HCT116 (cell line): ENCODE measurements around the gene GABPB1. TPM values are rescaled to one million over a fixed set of nuclear protein-coding genes. Genes with fewer than 3 reads are reported as not detected.

Source experiments
- ATAC-seq: fragments of 200-7000 bp; cut with Tn5 transposase; 2 replicates; pipeline ENCODE4 v1.9.1; 2020; ENCODE audit warnings: mild to moderate bottlenecking, moderate library complexity
- BruUV-seq: library from RNA; stranded (reverse); fragments of 400-500 nt; replicated peaks from 2 replicates; lab custom pipeline; 2021; lab: Mats Ljungman, UMichigan
- CTCF ChIA-PET: fragments of 300-600 bp; sonication (Branson Sonifier 250); formaldehyde crosslinking; loops from one replicate; lab custom pipeline; 2021; ENCODE audit warnings: antibody characterized with exemption; lab: Charles Lee
- POLR2A ChIA-PET: fragments of 300-600, 350-600 bp; sonication (Branson Sonifier 250); formaldehyde crosslinking; loops from one replicate; lab custom pipeline; 2021; ENCODE audit warnings: antibody characterized with exemption; lab: Charles Lee
- RAD21 ChIA-PET, 2 experiments: fragments of 300-600 bp; sonication (Branson Sonifier 250); formaldehyde crosslinking; loops; one replicate each; lab custom pipeline; 2023; ENCODE audit warnings: low total read pairs in 2 of 2; ENCODE audit not compliant: uncharacterized antibody in 2 of 2, unreplicated experiment in 2 of 2, low non-redundant PET in 1 of 2; lab: Charles Lee
- DNase-seq: peaks from one replicate; pipeline ENCODE4 v3.0.0-alpha.2; 2010; ENCODE audit warnings: low read depth, low spot score
- H2AFZ ChIP-seq: fragments of 200-600 bp; shearing (Covaris generic), sonication (generic); 2 replicates; pipeline ENCODE4 v1.6.1; 2017; ENCODE audit warnings: low read depth, mixed run types, mixed read lengths, antibody characterized with exemption, low read length; ENCODE audit not compliant: poor library complexity, severe bottlenecking
- H3K27ac ChIP-seq: 2 replicates; pipeline ENCODE4 v1.5.1; 2012; ENCODE audit warnings: low read depth, low read length
- H3K27me3 ChIP-seq: fragments of 200-600 bp; sonication (generic); 2 replicates; pipeline ENCODE4 v1.6.1; 2016; ENCODE audit warnings: mixed run types, low read length, mixed read lengths; ENCODE audit not compliant: insufficient read depth
- H3K36me3 ChIP-seq, 2 experiments: fragments of 200-500 bp in 1 of 2; fragments of 200-600 bp in 1 of 2; sonication (Bioruptor generic) in 1 of 2; sonication (generic) in 1 of 2; 2 replicates each; pipeline versions ENCODE4 v1.5.1 to v1.6.1; 2014 to 2016; ENCODE audit warnings: low read length in 2 of 2, inconsistent platforms in 1 of 2, mixed read lengths in 1 of 2, mixed run types in 1 of 2; ENCODE audit not compliant: insufficient read depth in 2 of 2, control insufficient read depth in 1 of 2
- H3K4me1 ChIP-seq, 2 experiments: fragments of 200-600 bp in 1 of 2; sonication (generic) in 1 of 2; 2 replicates each; pipeline versions ENCODE4 v1.5.1 to v1.6.1; 2012 to 2017; ENCODE audit warnings: low read length in 2 of 2, inconsistent platforms in 1 of 2, mild to moderate bottlenecking in 1 of 2, mixed read lengths in 1 of 2, mixed run types in 1 of 2, moderate library complexity in 1 of 2; ENCODE audit not compliant: insufficient read depth in 2 of 2, control insufficient read depth in 1 of 2
- H3K4me2 ChIP-seq: fragments of 200-600 bp; sonication (generic); 2 replicates; pipeline ENCODE4 v1.6.1; 2017; ENCODE audit warnings: mixed run types, low read length, mixed read lengths
- H3K4me3 ChIP-seq, 2 experiments: fragments of 200-600 bp in 1 of 2; sonication (generic) in 1 of 2; replicated peaks in 1 of 2; 2 replicates each; pipeline ENCODE4 v1.5.1; 2011 to 2016; ENCODE audit warnings: low read length in 2 of 2, control low read depth in 1 of 2, low read depth in 1 of 2, mild to moderate bottlenecking in 1 of 2, mixed read lengths in 1 of 2, mixed run types in 1 of 2
- H3K79me2 ChIP-seq: fragments of 200-600 bp; sonication (generic); 2 replicates; pipeline ENCODE4 v1.6.1; 2017; ENCODE audit warnings: mild to moderate bottlenecking, mixed run types, low read length, moderate library complexity, mixed read lengths; ENCODE audit not compliant: insufficient read depth
- H3K9ac ChIP-seq: fragments of 200-600 bp; sonication (generic); 2 replicates; pipeline ENCODE4 v1.6.1; 2016; ENCODE audit warnings: low read length, mixed read lengths
- H3K9me2 ChIP-seq: fragments of 200-600 bp; sonication (generic), shearing (Covaris generic); 2 replicates; pipeline ENCODE4 v1.6.1; 2017; ENCODE audit warnings: mixed run types, mild to moderate bottlenecking, moderate library complexity; ENCODE audit not compliant: insufficient read depth
- H3K9me3 ChIP-seq, 2 experiments: fragments of 200-500 bp in 1 of 2; fragments of 200-600 bp in 1 of 2; sonication (Bioruptor generic) in 1 of 2; sonication (generic) in 1 of 2; 2 replicates each; pipeline ENCODE4 v1.6.1; 2014 to 2017; ENCODE audit warnings: low read length in 2 of 2, mixed read lengths in 2 of 2, inconsistent platforms in 1 of 2, low read depth in 1 of 2, mild to moderate bottlenecking in 1 of 2, mixed run types in 1 of 2, moderate library complexity in 1 of 2; ENCODE audit not compliant: control insufficient read depth in 1 of 2, insufficient read depth in 1 of 2
- H4K20me1 ChIP-seq: fragments of 200-600 bp; sonication (generic), shearing (Covaris generic); 2 replicates; pipeline ENCODE4 v1.6.1; 2017; ENCODE audit warnings: mixed run types, mild to moderate bottlenecking, moderate library complexity; ENCODE audit not compliant: insufficient read depth
- ATF3 ChIP-seq: IDR thresholded peaks from 2 replicates; pipeline ENCODE4 v1.6.1; 2012
- CBX3 ChIP-seq: IDR thresholded peaks from 2 replicates; pipeline ENCODE4 v1.6.1; 2012; ENCODE audit warnings: low read depth
- CTCF ChIP-seq, 3 experiments: fragments of 200-600 bp in 1 of 3; sonication (generic) in 1 of 3; IDR thresholded peaks in 2 of 3; conservative IDR thresholded peaks in 1 of 3; 2 replicates each; pipeline ENCODE4 v1.5.1; 2012 to 2017; ENCODE audit warnings: low read depth in 2 of 3, low read length in 2 of 3, antibody characterized with exemption in 1 of 3, borderline replicate concordance in 1 of 3, control low read depth in 1 of 3, mild to moderate bottlenecking in 1 of 3, mixed read lengths in 1 of 3, mixed run types in 1 of 3, moderate library complexity in 1 of 3; ENCODE audit not compliant: insufficient read depth in 1 of 3
- EGR1 ChIP-seq: IDR thresholded peaks from 2 replicates; pipeline ENCODE4 v1.6.1; 2012; ENCODE audit warnings: low read depth
- ELF1 ChIP-seq: IDR thresholded peaks from 2 replicates; pipeline ENCODE4 v1.6.1; 2012; ENCODE audit warnings: low read depth, borderline replicate concordance
- EZH2 ChIP-seq: fragments of 200-600 bp; sonication (generic); IDR thresholded peaks from 2 replicates; pipeline ENCODE4 v1.6.1; 2017; ENCODE audit warnings: antibody characterized with exemption, mixed run types
- EZH2phosphoT487 ChIP-seq: fragments of 200-600 bp; IDR thresholded peaks from 2 replicates; pipeline ENCODE4 v1.6.1; 2018; ENCODE audit warnings: antibody characterized with exemption, borderline replicate concordance
- FOSL1 ChIP-seq: IDR thresholded peaks from 2 replicates; pipeline ENCODE4 v1.6.1; 2012; ENCODE audit warnings: low read depth
- JUND ChIP-seq: IDR thresholded peaks from 2 replicates; pipeline ENCODE4 v1.6.1; 2012
- MAX ChIP-seq: IDR thresholded peaks from 2 replicates; pipeline ENCODE4 v1.6.1; 2012
- POLR2AphosphoS5 ChIP-seq: IDR thresholded peaks from 2 replicates; pipeline ENCODE4 v1.6.1; 2011; ENCODE audit warnings: mild to moderate bottlenecking, low read depth, low read length, moderate library complexity
- RAD21 ChIP-seq: IDR thresholded peaks from 2 replicates; pipeline ENCODE4 v1.6.1; 2012; ENCODE audit warnings: low read depth, mild to moderate bottlenecking
- REST ChIP-seq: IDR thresholded peaks from 2 replicates; pipeline ENCODE4 v1.6.1; 2012; ENCODE audit warnings: low read depth
- SRF ChIP-seq: IDR thresholded peaks from 2 replicates; pipeline ENCODE4 v1.6.1; 2012; ENCODE audit warnings: low read depth
- TCF7L2 ChIP-seq: IDR thresholded peaks from 2 replicates; pipeline ENCODE4 v1.7.0; 2011; ENCODE audit warnings: borderline replicate concordance, inconsistent platforms; ENCODE audit not compliant: insufficient read depth, insufficient read length; ENCODE audit errors: extremely low read depth
- YY1 ChIP-seq: IDR thresholded peaks from 2 replicates; pipeline ENCODE4 v1.6.1; 2011; ENCODE audit warnings: low read length, low read depth, moderate library complexity, mild to moderate bottlenecking; ENCODE audit not compliant: insufficient replicate concordance; ENCODE audit errors: extremely low read depth
- ZNF274 ChIP-seq: fragments of 200-500 bp; sonication (Bioruptor generic); IDR thresholded peaks from 2 replicates; pipeline ENCODE4 v1.6.1; 2014; ENCODE audit warnings: mild to moderate bottlenecking, low read depth, low read length, inconsistent platforms
- intact Hi-C: fragments of 100-400 bp; cut with micrococcal nuclease; formaldehyde crosslinking; loops from 2 replicates; pipeline ENCODE4 v1.10.0; 2022
- total RNA-seq: library from RNA; stranded (reverse); gene quantifications from one replicate; pipeline ENCODE4 v1.2.1, GENCODE V29; 2021; ENCODE audit not compliant: unreplicated experiment

GABPB1 gene
- total RNA-seq, 1 experiment from 2014 or later, result 20.1 TPM

GRCh38 chr15:50275908-50276307 is 79.1 kb downstream of the GABPB1 start:
- Histone ChIP-seq H3K4me2 (no peak overlapping the region), H3K27ac (no peak overlapping the region), H4K20me1 (no peaks in the 10 kb centered on the region), H3K36me3 (no peaks in the 10 kb centered on the region), H3K79me2 (no peaks in the 10 kb centered on the region), H3K9me2 (no peaks in the 10 kb centered on the region), H2AFZ (no peak overlapping the region), H3K27me3 (no peaks in the 10 kb centered on the region), H3K9me3 (no peaks in the 10 kb centered on the region), H3K4me1 (no peaks in the 10 kb centered on the region), H3K4me3 (no peak overlapping the region), H3K9ac (no peak overlapping the region)
- DNase-seq (no peak), ATAC-seq (no peak)
- POLR2A ChIA-PET, result no interaction called here
- RAD21 ChIA-PET, result no interaction called here
- intact Hi-C loops, result no loop called here
- CTCF ChIA-PET, result no interaction called here
- no peak for TF ChIP-seq RAD21
- no peak for TF ChIP-seq MAX
- no peak for TF ChIP-seq ZNF274
- TF ChIP-seq ATF3, result no peak
- no peak for TF ChIP-seq YY1
- TF ChIP-seq CBX3, result no peak
- no peak for TF ChIP-seq JUND
- no peak for TF ChIP-seq CTCF (IDR thresholded peaks at IDR 0.05 in 2 of 3, conservative IDR thresholded peaks at IDR 0.05 in 1 of 3; ENCODE audit: borderline replicate concordance in 1 of 3, insufficient read depth in 1 of 3, low read depth in 2 of 3, low read length in 2 of 3)
- no peak for TF ChIP-seq SRF
- TF ChIP-seq TCF7L2, result no peak
- TF ChIP-seq EZH2phosphoT487, result no peak
- TF ChIP-seq EZH2, result no peak
- TF ChIP-seq REST, result no peak
- TF ChIP-seq FOSL1, result no peak
- no peak for TF ChIP-seq POLR2AphosphoS5
- TF ChIP-seq ELF1, result no peak
- TF ChIP-seq EGR1, result no peak
- no TSS peak for BruUV-seq
